Left kidney (tissue), 2 donors: Measurements from ENCODE around the gene APEH. TPM values are rescaled to one million over a fixed set of nuclear protein-coding genes. Genes with fewer than 3 reads are reported as not detected.
A peak's percentile ranks its signal among the peaks of the same experiment; 100 is the strongest.
"Not testable (repeated sequence)": the region's sequence is repeated elsewhere in the genome, so short reads cannot be mapped to it uniquely, and the experiment has no call there.

Experiments used
- DNase-seq: peaks from one replicate; pipeline ENCODE4 v3.0.0-alpha.2; 2013
- polyA plus RNA-seq: library from polyadenylated mRNA; unstranded; fragments of 120-200 nt; gene quantifications from one replicate; pipeline ENCODE4 v1.2.1, GENCODE V29; 2013; ENCODE audit not compliant: insufficient read length

Gene APEH
- polyA plus RNA-seq, 1 donor = 140 TPM

- no peak for DNase-seq
Measured at GRCh38 chr3:49667701-49668413, 6.3 kb upstream of the APEH start.

DNA sequence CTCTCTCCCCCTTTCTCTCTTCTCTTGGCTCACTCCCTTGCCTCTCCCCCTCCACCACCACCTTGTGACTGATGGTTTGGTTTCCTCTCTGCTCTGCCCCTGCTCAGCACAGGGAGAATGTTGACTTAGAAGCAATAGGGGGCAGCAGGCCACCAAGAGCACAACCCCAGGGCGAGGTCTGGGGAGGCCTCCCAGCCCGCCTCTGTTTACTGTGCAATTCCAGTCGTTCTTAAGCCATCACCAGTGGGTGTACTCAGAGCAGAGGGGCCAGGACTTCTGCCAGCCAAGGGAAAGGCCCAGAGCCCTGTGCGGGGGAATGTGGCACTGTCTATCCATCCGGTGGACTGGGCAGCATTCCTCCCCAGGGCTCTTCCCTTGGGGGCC lies 5.7 kb upstream of the APEH start:
- no peak for DNase-seq

- no peak for DNase-seq
Measured at GRCh38 chr3:49668861-49669260, 5.3 kb upstream of the APEH start.

- DNase-seq = no peak
Measured at GRCh38 chr3:49669352-49669751, 4.8 kb upstream of the APEH start.

GRCh38 chr3:49670940-49671290 lies 3.2 kb upstream of the APEH start:
- no peak for DNase-seq

DNA sequence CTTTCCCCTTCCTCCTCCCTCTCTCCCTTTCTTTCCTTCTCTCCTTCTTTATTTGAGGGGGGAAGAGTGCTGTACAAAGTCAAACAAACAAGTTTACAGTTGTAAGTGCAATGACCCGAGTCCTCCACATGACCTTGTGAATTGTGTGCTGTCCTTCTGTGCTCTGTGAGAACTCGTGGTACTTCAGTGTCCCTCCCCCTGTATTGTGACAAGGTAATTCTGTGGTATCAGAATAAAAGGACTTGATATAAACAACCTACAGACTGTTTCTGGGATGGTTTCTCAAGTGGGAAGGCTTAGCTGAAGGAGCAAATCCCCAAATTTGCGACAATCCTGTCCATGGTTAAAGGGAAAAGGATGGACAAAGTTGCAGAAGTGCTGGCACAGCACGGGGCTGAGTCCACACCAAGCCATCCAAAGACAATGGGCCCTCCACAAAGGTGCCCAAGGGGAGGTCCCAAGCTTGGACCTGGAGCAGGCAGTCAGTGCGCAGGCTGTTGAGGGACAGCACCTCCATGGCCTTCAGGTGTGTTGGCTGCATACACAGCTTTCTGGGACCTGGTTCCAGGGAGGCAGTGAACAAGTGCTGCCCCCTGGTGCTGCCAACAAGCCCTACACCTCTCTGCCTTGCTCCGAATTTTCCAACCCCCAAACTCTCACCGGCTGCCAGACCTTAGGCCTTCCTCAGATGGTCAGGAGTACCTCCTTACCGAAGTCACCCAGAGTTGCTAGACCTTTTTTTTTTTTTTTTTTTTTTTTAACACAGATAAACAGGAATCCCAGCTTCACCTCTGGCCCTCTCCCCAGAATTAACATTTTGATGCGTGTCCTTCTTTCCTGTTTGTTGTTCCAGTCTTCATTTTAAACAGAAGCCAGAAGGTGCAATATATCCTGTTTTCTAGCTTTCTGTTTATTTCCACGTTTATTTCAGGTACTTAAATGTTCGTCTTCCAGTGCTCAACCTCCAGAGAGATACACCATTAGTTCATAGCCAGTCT lies 2.6 kb upstream of the APEH start:
- peak; percentile 70 for DNase-seq

- no peak for DNase-seq
Measured at GRCh38 chr3:49673121-49673714, 933 bp upstream of the APEH start.

DNA sequence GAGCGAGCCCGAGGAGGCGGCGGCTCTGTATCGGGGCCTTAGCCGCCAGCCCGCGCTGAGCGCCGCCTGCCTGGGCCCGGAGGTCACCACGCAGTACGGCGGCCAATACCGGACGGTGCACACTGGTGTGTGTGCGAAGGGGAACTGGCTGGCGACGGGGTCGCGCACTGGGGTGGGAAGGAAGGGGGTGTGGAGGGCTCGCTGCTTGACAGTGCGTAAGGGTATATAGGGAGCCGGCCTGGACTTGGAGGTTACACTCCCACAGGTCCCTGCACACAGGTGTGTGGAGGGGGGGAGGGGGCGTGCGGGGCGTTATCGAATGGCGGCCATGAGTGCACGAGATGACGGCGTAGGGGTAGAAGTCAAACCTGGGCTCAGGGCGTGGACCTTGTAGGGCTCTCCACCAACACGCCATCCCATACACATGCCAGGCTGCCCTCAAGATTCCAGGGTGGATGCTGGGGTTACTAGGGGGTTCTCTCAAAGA lies 389 bp downstream of the APEH start:
- DNase-seq = no peak

- DNase-seq = no peak
Measured at GRCh38 chr3:49675912-49676311, 1.8 kb downstream of the APEH start.

DNA sequence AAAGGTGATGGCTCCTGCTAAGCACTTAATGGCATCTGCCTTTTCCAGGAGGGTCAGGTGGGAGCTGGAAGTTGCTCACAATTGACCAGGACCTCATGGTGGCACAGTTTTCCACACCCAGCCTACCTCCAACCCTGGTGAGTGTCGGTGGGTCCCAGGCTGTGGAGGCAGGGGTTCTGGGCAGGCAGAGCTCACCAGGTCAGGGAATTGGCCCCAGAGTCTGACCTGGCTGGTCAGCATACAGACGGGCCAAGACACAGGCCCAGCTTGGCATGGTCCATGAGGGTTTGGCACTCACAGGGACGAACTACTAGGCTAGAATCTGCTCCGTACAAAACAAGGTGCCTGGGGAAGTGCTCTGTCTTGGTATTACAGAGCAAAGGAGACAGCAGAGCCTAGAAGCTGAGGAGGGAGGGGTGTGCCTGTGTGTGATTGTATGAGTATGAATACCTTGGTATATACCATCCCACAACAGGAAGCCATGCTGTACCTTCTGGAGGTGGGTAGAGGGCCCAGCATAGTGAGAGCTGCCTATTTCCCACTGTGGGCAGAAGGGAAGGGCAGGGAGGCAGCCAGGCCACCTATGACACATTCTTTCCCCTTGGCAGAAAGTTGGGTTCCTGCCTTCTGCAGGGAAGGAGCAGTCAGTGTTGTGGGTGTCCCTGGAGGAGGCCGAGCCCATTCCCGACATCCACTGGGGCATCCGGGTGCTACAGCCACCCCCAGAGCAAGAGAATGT lies 6.5 kb downstream of the APEH start:
- DNase-seq = no peak

DNA sequence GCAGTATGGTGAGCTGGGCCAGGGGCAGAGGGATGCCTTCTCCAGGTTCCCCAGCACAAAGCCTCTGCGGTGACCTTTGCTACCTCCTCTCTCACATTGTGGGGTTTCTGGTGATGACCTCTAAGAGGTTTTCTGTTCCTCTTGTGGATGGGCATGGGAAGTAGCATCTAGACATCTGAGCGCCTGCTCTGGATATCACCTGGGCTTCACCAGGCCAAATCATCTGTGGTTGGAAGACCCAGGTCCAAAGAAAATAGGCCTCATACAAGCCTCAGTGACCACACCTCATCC lies 7.0 kb downstream of the APEH start:
- DNase-seq = no peak

GRCh38 chr3:49681543-49681942 lies 7.4 kb downstream of the APEH start:
- no peak for DNase-seq

GRCh38 chr3:49683162-49683561 lies 9.0 kb downstream of the APEH start:
- no peak for DNase-seq

- DNase-seq = not testable (repeated sequence)
Measured at GRCh38 chr3:49684453-49684852, 10.3 kb downstream of the APEH start.

DNA sequence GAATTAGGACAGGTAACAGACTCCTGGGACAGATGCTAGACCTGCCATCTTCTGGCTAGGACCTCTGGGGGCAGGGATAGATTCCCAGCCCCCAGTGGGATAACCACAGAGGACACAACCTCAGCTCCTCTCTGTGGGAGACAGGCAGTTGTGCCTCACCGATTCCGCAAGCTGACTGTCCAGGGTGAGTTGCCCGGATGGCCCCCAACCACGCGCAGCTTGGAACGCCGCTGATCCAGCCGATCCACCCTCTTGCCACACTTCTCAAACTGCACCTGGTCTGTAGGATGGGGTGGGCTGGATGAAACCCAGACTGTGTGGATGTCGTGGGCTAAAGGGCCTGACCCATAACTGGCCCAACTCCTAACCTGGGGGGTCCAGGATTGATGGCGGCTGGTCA lies 11.0 kb downstream of the APEH start:
- DNase-seq = not testable (repeated sequence)

- not testable (repeated sequence) for DNase-seq
Measured at GRCh38 chr3:49685846-49686245, 11.7 kb downstream of the APEH start.

DNA sequence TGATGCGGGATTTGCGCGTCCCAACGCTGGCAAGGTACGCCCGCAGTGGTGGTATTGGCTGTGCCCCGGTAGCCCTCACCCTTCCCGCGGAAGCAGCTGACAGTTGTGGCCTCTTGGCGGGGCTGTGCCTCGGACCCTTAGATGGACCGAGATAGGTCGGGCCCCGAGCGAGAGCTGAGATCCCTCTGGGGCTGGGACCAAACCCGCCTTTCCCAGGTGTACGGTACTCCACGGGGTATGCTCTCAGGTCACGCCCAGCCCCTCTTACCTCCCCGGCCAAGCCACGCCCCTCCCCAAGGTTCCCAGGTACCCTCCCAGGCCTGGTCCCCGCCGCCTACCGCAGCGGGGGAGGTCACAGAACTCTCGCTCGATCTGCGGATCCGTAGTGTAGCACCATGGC lies 12.2 kb downstream of the APEH start:
- DNase-seq = peak; percentile 38

DNA sequence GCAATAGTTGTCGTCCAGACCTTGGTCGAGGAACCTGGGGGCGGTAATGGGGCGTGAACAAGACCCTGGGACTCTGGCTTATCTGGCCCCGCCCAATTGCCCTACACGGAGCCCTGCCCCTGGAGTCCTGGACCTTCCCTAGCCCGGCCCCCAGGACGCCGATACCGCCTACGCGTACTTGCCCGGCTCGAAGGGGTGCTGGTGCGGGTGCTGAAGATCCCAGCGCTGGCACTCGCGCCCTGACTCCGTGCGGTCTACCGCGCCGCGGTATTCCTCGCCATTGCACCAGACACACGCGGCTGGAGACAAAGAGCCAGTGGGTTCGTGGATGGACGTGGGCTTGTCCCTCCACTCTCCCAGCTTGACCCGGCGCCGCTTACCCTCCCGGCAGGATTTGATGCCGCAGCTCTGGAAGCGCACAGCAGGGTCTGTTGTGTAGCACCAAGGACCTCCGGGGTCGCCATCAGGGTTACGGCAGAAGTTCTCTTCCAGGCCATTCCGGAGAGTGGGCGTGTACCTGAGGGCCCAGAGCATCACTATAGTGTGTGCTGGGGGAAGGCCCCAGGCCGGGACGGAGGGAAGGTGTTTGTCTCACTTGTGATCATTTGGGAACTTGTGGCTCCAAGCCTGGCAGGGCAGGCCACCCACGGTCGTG lies 12.7 kb downstream of the APEH start:
- DNase-seq = peak; percentile 74

GRCh38 chr3:49687424-49687795 lies 13.3 kb downstream of the APEH start:
- not testable (repeated sequence) for DNase-seq

GRCh38 chr3:49688338-49689045 lies 14.3 kb downstream of the APEH start:
- DNase-seq = not testable (repeated sequence)
